Liver (tissue), 3 donors: ENCODE results near the gene ARMC5.

ENCODE experiments used
- ATF3 ChIP-seq: IDR thresholded peaks from 2 replicates; pipeline ENCODE4 v1.6.1; 2016; ENCODE audit warnings: antibody characterized with exemption
- CTCF ChIP-seq: fragments of 150-350 bp; IDR thresholded peaks from 2 replicates; pipeline ENCODE4 v1.5.1; 2017; ENCODE audit warnings: improper control_type of control experiment, low read depth, low read length; ENCODE audit not compliant: missing input control
- JUND ChIP-seq, 2 donors: IDR thresholded peaks; 2 replicates each; pipeline ENCODE4 v1.6.1; 2016; ENCODE audit warnings: antibody characterized with exemption in 2 of 2
- MAX ChIP-seq: IDR thresholded peaks from 2 replicates; pipeline ENCODE4 v1.6.1; 2016; ENCODE audit warnings: antibody characterized with exemption
- RAD21 ChIP-seq, 2 donors: IDR thresholded peaks; 2 replicates each; pipeline ENCODE4 v1.6.1; 2016; ENCODE audit warnings: antibody characterized with exemption in 2 of 2, mild to moderate bottlenecking in 2 of 2
- REST ChIP-seq: IDR thresholded peaks from 2 replicates; pipeline ENCODE4 v1.6.1; 2016; ENCODE audit warnings: antibody characterized with exemption, mild to moderate bottlenecking
- YY1 ChIP-seq: IDR thresholded peaks from 2 replicates; pipeline ENCODE4 v1.6.1; 2016; ENCODE audit warnings: antibody characterized with exemption, mild to moderate bottlenecking
- donor health status: healthy.
- donor health status: healthy.

- TF ChIP-seq RAD21 (IDR thresholded peaks at IDR 0.05), result no peak
- TF ChIP-seq CTCF, result no peak
- TF ChIP-seq YY1, result no peak
- TF ChIP-seq REST, result no peak
- TF ChIP-seq MAX, result no peak
- TF ChIP-seq ATF3, result no peak
- no peak for TF ChIP-seq JUND (IDR thresholded peaks at IDR 0.05)
Observed at GRCh38 chr16:31420037-31420436, 39.3 kb upstream of the ARMC5 start.
